ENCODE results near the gene MAP4. TPM values are rescaled to one million over a fixed set of nuclear protein-coding genes. Genes with fewer than 3 reads are reported as not detected.

MAP4 gene
- total RNA-seq, 1 experiment from 2014 or later: 140 TPM

DNA sequence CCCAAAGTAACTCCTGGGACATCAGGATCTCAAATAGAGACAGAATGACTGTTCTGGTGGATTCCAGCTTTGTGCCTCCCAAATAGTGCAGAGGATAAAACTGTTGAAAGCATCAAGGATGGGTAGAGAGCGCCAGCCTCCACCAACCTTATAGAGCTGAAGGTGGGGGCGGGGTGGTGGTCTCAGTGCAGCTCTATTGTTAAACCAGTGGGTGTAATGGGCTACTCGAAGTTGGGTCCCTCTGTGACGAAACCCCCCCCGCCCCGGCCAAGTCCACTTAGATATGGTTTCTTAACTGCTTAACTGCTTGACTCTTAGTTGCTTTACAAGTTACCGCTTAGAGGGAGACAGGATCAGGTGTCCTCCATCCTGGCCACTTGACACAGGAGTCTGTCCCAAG is 190.6 kb downstream of the MAP4 start:
- no peaks in the 10 kb centered on the region for H3K27me3 Mint-ChIP-seq (ENCODE audit: low read depth)
- H3K4me3 Mint-ChIP-seq: peak overlapping the region; percentile 93 to 95
- no CpG with 5 or more reads among the region's 7 CpGs for whole genome bisulfite sequencing (ENCODE audit: extremely low coverage, insufficient read length, low lambda C conversion rate)
- no peak overlapping the region for H2AK5ac ChIP-seq (ENCODE audit: insufficient read length, low read length)
- no peak overlapping the region for H2BK15ac ChIP-seq (ENCODE audit: low read depth, low read length)
- H3K79me1 ChIP-seq (ENCODE audit: insufficient read depth, low read depth, low read length, poor library complexity, severe bottlenecking): peaks cover 4% of the 10 kb centered on the region
- H3K14ac ChIP-seq (ENCODE audit: insufficient read depth, low read length): peak overlapping the region; percentile 89; the same call in 1 of the 2 replicates
- H3K27ac Mint-ChIP-seq: peak overlapping the region in 2 of 3 experiments; percentile 92; a peak in 5 of 7 replicates
- H2BK120ac ChIP-seq (ENCODE audit: low read depth, low read length, poor library complexity, severe bottlenecking): no peak overlapping the region
- peak overlapping the region; percentile 95 for H3K4me2 ChIP-seq (ENCODE audit: insufficient read depth, insufficient read length, low read length)
- no peaks in the 10 kb centered on the region; a peak in 1 of 5 replicates for H3K9me3 Mint-ChIP-seq
- H3K23me2 ChIP-seq (ENCODE audit: insufficient read length, low read depth, low read length, poor library complexity, severe bottlenecking): peaks cover 8% of the 10 kb centered on the region
- H3K27me3 ChIP-seq (ENCODE audit: insufficient read depth, low read length): no peaks in the 10 kb centered on the region
- peak overlapping the region; percentile 90 for H3K9ac ChIP-seq (ENCODE audit: extremely low read depth, insufficient read length, low read length)
- H2BK12ac ChIP-seq (ENCODE audit: insufficient read length, low read depth, low read length): no peak overlapping the region
- no peak overlapping the region for H2BK20ac ChIP-seq (ENCODE audit: low read depth, low read length, poor library complexity, severe bottlenecking)
- no peak overlapping the region for H3K27ac ChIP-seq (ENCODE audit: insufficient read length, low read depth, low read length)
- H3K18ac ChIP-seq (ENCODE audit: insufficient read length, low read depth, low read length): peak overlapping the region; percentile 78
- no peak overlapping the region for H3K23ac ChIP-seq (ENCODE audit: insufficient read length, low read depth, low read length)
- no peak overlapping the region for H2BK5ac ChIP-seq (ENCODE audit: insufficient read length, low read length)
- no peak overlapping the region for H3K4ac ChIP-seq (ENCODE audit: low read depth, low read length)
- peaks cover 5% of the 10 kb centered on the region for H3K4me1 ChIP-seq (ENCODE audit: insufficient read depth, low read length)
- peaks cover 13% of the 10 kb centered on the region; the same call in 1 of the 2 replicates for H3K79me2 ChIP-seq (ENCODE audit: insufficient read depth, low read length)
- no peak overlapping the region for H4K8ac ChIP-seq (replicated peaks; ENCODE audit: insufficient read length, low read depth, low read length)
- H3K4me1 Mint-ChIP-seq: peaks cover 11 to 20% of the 10 kb centered on the region in 2 experiments
- no peak for DNase-seq
- no peak for TF ChIP-seq CTCF (conservative IDR thresholded peaks at IDR 0.05)
- H3T11ph ChIP-seq (ENCODE audit: low read length): no peak overlapping the region
- H3K9me3 ChIP-seq (ENCODE audit: control insufficient read depth, low read depth, low read length): no peaks in the 10 kb centered on the region
- H3K56ac ChIP-seq (ENCODE audit: insufficient read length, low read depth, low read length): no peak overlapping the region
- no peak overlapping the region for H2AFZ ChIP-seq (ENCODE audit: low read length)
- peaks cover 35 to 47% (median 46%) of the 10 kb centered on the region in 3 experiments for H3K36me3 Mint-ChIP-seq (ENCODE audit: insufficient read depth in 1 of 3, low read depth in 3 of 3)
- no peak overlapping the region for H4K91ac ChIP-seq (ENCODE audit: insufficient read length, low read depth, low read length)
- no peak overlapping the region for H4K5ac ChIP-seq (ENCODE audit: insufficient read length, low read depth, low read length)
- no peaks in the 10 kb centered on the region for H4K20me1 ChIP-seq (ENCODE audit: control insufficient read depth, insufficient read depth, insufficient read length)

Measured in H9 (cell line).